ENCODE results near the gene IGSF6.

DNA sequence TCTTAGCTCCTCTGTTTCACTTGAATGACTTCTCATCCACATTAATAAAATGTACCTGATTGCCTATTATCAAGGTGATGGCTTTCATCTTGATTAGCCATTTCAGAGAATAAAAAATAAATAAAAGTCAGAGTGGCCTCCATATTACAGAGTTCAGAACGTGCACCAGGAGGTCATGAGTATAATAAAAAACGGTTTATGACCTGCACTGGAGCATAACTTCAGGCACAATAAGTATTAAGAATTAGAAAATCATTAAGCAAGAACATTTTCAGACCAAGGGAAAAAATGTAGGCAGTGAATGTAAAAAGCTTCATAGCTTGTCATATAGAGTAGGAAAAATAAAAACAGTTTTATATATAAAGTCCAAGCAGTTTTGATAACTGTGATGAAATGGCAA lies 41.6 kb downstream of the IGSF6 start:
- TF ChIP-seq GATA2 (IDR thresholded peaks at IDR 0.05; ENCODE audit: low read depth, low read length) = no peak
- TF ChIP-seq GATA3 (IDR thresholded peaks at IDR 0.05; ENCODE audit: low read depth, low read length) = no peak

All from SH-SY5Y (cell line).